HG03469 (cell line): Measurements from ENCODE around the gene SDHC.

Experiments used
- ATAC-seq: cut with Tn5 transposase; IDR thresholded peaks from one replicate; pipeline ENCODE4 v1.9.1; 2021; ENCODE audit warnings: mild to moderate bottlenecking, moderate library complexity, moderate number of reproducible peaks; ENCODE audit not compliant: unreplicated experiment

The SDHC gene, protein sequence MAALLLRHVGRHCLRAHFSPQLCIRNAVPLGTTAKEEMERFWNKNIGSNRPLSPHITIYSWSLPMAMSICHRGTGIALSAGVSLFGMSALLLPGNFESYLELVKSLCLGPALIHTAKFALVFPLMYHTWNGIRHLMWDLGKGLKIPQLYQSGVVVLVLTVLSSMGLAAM

DNA sequence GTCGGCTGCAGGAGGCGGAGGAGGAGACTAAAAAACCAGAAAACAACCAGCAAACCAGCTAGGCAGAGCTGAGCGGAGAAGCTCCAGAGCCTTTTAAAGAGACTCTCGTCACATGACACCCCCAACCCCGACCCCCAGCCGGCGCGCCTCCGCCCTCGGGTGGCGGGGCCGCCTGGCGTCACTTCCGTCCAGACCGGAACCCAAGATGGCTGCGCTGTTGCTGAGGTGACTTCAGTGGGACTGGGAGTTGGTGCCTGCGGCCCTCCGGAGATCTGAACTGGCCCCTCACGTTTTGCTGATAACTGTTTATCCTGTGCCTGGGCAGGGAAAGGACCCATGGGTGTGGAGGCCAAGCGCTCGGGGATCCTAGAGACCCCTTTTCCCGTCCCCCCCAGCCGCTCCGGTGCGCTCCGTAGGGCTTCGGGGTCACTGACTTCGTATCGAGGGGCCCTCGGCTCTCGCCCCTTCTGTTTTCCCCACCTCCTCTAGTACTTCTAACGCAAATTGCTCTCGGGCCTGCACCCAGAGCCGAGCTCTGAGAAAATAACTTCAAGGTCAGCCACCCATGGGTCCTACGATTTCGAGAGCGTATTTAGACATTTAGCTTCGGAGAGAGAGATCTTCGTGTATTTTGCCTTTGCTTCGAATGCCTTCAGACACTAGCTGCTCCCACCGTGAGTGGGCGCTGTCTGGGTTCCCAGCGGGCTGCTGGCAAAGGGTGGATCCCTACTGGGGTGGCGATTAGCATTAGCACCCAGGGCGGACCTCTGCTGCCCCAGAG is at the start of gene SDHC:
SDHC (plus strand) TSS at position 181 of the 781 bp plus-strand sequence; CDS start at position 206, 25 bp downstream.
- ATAC-seq = peak; percentile 91

DNA sequence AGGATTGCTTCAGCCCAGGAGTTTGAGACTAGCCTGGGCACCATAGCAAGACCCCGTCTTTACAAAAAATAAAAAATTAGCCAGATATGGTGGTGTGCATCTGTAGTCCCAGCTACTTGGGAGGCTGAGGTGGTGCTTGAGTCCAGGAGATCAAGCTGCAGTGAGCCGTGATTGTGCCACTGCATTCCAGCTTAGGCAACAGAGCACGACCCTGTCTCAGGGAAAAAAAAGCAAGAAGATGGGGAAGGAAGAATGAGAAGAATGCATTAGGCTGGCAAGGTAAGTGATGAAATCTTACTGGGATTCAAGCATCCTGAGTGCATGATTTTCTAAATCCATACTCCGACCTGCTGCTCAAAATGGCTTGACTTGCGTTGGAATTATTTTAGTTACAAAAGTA is 48.9 kb upstream of the SDHC start:
- ATAC-seq = no peak

DNA sequence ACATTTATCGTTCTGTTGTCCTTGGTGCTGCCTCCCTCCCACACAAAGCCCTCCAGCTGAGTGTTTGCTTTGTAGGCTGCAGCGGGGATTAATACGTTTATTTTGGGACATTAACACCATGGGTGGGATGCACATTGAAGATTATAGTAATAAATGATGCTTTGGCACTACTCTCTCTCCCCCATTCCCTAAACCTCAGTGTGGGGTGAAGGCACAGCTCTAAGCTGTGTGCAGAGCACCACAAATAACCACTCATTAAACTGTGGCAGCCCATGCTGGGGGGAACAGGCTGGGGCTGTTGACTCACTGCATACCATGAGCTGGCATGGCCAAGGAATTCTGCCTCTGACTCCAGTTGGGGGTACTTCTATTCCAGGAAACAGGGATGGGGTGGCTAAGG is 48.0 kb upstream of the SDHC start:
- no peak for ATAC-seq

DNA sequence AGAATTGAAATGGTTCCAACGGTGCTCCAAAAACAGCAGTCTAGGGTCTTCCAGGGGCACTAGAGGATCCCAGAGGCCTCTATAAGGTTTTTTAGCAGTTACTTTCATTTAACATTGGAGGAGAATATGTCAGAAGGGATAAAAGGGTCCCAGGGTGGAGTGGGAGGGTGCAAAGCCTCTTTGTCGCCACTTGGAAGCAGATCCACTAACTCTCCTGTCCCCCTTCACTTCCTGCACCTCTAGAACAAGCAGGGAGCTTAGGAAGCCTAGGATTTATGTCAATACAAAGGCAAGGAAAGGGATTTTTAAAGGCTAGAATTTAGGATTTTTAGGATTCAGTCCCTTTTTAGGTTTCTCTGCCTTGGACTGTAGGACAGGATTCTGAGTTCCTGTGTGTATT is 47.3 kb upstream of the SDHC start:
- ATAC-seq = no peak

DNA sequence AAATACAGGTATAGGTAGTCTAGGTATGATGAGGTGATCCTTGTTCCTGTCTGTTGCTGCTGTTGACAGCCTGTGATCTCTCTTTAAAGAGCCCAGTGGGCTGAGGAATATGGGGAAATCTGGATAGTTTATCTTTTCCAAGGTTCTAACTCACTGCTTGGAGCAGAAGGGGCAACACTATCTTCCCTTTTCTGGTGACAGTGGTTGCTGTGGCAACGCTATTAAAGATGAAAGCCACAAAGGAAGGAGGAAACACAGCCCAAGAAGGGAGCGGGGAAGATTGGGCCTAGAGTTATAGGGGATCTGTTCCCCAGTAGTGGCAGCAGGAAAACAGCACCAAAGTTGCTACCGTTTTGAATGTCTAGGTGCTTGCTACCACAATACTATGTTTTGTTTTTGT is 46.9 kb upstream of the SDHC start:
- no peak for ATAC-seq

DNA sequence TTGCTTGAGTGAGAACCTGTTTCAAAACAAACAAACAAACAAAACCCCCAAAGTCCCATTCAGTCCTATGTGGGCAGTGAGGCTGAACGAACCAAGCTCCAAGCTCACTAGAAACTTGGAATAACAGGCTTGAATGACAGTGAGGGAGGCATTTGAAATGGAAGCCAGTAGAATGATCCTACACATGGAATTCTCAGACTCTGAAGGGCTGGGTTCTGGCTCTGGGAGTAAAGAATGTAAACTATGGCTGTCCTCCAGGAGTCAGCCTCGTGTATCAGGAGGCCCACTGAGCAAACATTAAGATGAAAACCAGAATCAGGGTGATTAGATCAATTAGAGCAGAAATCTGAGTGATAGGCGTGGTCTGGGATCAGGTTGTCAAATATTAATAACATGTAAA is 40.8 kb upstream of the SDHC start:
- no peak for ATAC-seq

DNA sequence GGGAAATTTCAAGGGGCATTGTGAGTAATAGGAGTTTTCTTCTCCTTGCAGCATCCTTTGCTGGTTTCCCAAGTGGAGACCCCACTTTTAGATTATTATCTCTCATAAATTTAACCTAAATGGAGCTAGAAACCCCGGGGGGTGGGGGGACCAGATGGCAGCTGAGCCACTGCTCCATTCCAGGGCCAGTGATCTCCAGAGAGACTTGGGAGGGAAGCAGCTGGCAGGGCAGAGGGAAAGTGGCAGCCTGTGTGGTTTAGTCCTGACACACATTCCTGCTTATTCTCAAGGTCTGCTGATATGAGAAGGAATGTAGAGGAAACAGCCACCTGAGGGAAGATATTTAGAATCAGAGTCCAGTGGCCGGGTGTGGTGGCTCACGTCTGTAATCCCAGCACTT is 39.3 kb upstream of the SDHC start:
- ATAC-seq = no peak

DNA sequence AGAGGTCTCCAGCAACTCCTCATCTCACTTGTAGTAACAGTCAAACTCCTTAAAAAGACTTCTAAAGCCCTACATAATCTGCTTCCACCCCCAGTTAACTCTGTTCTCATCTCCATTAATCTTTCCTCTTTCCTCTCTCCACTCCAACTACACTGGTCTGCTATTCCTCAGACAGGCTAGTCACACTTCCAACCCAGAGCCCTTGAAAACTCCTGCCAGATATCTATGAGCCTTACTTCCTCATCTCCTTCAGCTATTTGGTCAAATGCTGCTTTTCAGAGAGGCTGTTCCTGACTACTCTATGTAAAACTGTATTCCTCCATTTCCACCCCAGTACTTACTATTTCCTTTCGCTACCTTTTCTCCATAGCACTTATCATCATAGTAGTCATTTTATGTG is 31.2 kb upstream of the SDHC start:
- no peak for ATAC-seq

DNA sequence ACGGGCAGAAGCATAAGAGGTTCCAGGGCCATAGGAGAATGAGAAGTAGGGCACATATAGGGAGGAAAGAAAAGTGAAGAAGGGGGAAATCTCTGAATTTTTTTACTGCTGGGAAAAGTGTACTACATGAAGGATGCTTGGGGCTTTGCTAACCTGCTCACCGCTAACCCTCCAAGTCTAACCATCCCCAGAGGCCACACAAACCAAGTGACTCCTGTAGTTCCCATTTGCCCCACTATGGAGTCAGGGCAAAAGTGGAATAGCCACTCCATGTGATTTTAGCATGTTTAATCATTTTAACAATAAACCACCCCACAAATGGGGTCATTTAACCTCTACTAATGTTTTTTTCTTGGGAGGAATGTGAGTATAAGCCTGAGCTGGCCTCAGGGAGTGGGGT is 29.1 kb upstream of the SDHC start:
- ATAC-seq = no peak

DNA sequence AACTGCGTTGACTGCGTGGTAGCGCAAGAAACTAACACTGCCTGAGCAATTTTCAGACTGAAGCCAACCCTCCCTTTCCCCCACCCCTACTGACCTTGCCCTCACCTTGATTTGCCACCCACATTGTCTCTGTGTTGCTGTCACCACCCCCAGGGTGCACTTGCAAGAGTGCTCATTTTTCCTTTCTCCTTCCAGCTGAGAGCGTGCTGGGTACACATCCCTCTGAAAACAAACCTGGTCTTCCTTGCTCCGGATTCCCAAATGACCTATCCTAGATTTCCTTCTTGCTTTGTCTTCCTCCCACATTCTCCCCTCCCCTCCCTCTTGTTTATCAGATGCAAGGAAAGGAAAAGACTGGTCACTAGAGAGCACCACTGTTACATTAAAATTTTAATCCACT is 28.7 kb upstream of the SDHC start:
- no peak for ATAC-seq

DNA sequence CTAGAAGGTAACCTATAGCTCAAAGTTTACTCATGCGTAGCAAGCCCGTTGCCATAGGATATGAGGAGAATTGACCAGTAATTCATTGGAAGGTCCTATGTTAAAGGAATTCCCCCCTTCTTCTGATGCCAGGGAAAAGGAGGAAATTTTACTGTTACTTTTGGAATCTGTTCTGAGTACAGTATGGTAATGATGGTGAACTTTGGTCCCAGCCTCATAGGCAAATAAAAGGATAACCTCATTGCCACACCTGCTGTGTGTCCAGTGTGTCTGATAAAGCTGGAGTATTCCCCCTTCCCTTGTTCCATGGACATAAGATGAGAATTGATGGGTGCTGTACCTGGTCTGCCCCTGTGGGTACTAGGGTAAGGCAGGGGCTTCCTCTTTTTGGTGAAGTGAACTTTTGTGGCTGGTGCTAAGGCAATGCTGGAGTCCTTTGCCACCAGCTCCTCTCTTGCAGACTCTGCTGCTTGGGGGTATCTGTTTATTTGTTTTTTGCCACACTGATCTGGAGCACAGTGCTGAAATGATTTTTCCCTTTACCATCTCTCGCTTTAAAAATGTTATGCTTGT is 26.6 kb upstream of the SDHC start:
- ATAC-seq = no peak

DNA sequence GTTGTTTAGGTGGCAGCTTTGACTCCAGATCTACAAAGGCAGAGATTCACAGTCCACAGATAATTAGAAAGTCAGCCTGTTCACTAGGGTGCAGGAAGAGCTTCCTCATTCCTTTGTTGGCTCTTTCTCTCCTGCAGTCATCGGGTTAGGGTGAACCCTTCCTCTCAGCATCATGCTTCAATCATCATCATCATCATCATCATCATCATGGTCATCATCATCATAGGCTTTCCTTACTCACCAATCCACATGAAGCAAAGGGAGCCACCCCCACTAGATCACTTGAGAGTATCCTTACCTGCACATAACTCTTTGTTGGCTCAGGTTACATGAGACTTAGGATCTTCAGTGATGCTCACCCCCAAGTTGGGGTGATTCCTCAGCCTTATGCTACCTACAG is 23.4 kb upstream of the SDHC start:
- ATAC-seq = no peak

DNA sequence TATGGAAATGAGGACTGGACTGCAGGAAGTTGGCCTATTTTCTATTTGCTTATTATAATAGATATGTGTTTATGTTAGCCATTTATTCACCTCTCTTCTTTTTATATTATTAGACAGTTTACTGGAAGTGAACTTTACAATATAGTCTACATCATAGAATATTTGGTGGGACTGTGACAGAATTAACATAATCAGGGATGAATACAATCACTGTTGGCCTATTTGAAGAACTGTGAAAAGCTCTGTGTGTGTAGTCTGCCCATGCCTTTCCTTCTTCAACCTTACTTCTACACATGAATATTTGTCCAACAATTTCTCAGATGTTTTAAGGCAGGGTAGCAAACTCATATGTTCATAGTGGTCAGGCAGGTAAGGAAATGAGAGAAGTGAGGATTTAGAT is 16.8 kb upstream of the SDHC start:
- no peak for ATAC-seq

DNA sequence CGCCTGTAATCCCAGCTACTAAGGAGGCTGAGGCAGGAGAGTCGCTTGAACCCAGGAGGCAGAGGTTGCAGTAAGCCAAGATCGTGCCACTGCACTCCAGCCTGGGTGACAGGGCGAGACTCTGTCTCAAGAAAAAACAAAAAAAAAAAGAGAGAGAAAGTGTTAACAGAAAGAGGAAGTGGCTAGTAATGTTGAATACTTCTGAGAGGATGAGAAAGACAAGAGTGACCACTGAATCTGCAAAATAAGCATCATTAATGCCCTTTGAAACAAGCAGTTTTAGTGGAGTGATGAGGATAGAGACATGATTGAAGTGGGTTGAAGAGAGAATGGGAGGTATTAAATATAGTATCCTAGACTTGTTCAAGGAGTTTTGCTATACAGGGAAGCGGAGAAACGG is 16.1 kb upstream of the SDHC start:
- ATAC-seq = no peak

DNA sequence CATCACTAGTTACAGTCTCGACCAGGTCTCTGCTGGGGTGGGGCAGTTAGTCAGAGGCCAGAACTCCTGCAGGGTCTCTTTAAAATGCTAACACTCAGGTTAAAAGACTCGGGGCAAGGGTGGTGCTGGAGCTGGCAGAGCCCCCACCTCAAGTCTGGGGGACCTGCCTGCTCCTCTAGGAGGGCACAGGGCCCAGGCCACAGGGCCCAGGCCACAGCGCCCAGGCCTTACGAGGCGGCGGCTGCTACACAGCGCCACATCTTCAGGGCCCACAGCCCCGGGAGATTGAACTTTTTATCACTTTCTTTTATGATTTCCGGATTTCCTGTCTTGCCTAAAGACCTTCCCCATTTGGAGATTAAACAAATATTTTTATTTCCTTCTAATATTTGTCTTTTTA is 14.8 kb upstream of the SDHC start:
- ATAC-seq = no peak

DNA sequence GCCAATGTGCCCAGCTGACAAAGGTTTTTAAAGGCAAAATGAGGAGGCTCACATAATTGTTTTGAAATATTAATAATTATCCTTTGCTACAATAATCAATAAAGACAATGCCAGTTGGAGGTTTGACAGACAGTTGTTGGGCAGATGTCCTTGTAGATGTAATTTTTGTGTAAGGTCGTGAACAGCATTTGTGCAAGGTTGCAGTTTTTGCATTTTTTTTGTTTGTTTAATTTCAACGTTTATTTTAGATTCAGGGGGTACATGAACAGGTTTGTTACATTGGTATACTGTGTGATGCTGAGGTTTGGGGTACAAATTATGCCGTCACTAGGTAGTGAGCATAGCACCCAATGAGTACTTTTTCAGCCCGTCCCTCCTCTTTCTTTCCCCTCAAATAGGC is 13.7 kb upstream of the SDHC start:
- ATAC-seq = no peak

DNA sequence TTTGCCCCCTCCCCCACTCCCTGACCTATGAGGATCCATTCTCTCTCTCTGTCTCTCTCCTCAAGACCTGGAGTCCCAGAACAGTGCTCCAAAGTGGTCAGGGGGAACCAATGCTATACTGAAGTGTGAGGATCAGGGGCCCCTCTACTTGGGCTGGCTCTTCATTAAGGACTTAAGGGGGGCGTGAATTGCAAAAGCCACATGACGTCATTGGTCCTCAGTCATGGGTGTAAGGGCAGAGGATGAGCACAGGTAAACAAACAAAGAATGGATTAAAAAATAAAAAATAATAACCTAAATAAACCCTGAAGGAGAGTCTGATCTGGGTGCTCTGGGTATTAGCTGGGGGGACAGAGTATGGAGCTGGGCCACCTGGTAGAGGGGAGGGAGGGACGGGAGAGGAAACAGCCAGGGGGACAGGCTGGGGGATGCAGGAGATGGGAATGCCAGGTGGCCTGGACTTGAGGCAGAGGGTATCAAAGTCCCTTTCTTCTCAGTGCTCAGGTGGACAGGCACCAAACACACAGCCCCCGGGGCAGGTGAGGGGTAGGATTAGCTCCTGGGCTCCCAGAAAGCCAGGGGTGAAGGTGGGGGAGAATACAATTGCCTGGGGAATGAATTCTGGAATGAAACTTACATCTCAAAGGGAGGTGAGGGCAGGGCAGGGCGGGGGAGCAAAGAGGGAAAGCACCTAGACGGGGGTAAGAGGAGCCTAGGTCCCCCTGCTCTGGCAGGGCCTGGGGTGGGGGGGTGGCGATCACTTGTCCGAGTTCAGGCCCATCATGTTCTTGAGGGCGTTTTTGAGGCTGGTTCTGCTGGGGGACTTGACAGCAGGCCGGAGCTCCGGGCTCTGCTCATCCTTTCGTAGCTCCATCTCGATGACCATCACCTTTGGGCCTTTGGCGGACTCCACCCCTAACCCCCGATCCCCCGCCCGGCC is 9.0 kb upstream of the SDHC start:
- no peak for ATAC-seq

DNA sequence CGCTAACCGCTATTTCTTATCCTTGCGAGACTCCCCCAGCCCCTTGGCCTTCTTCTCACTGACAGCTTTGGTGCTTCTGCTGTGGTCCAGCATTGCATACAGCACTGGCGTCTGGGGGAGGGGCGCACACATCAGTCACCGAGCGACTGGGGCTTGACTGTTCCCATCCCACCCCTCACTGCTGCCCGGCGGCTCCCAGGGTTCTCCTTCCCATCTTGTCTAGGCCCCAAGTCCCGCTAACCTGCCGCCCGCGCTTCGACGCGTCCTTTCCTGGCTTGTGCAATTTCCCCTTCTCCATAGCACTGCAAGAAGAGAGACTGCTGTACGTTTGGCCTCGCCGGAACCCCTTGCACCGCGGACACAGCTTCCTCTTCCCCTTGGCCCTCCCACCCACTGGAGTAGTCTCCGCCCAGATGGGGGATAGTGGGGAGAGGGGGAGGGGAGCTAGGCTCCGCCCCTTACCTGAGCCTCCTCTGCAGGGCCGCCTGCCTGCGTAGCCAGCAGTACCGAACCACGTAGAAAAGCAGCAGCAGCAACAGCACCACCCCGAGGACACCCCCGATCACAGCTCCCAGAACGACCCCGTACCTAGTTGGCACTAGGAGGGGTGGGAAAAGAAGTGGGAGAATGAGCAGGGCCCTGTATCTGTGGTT is 8.2 kb upstream of the SDHC start:
- ATAC-seq = peak; percentile 39

DNA sequence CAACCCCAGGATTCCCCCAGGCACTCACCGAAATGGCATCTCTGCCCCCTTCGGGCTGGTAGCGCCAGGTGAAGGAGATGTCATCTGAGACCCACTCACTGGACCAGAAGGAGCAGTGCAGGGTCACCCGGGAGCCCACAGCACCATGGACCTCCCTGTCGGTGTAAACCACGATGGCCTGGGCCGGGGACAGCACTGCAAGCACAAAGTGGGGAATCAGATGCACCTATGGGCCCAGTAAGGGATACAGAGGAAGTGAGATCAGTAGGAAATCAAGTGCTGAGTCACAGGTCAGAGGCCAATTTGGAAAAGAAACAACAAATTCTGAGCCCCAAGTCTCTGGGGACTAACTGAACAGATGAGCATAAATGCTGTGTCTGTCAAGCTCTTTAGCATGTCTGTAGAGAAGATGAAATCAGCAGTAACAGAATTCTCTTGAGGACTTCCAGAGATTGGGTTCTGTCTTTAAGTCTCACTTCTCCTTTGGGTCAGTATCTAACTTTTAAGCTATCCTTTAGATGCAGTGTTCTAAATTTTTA is 6.9 kb upstream of the SDHC start:
- no peak for ATAC-seq

DNA sequence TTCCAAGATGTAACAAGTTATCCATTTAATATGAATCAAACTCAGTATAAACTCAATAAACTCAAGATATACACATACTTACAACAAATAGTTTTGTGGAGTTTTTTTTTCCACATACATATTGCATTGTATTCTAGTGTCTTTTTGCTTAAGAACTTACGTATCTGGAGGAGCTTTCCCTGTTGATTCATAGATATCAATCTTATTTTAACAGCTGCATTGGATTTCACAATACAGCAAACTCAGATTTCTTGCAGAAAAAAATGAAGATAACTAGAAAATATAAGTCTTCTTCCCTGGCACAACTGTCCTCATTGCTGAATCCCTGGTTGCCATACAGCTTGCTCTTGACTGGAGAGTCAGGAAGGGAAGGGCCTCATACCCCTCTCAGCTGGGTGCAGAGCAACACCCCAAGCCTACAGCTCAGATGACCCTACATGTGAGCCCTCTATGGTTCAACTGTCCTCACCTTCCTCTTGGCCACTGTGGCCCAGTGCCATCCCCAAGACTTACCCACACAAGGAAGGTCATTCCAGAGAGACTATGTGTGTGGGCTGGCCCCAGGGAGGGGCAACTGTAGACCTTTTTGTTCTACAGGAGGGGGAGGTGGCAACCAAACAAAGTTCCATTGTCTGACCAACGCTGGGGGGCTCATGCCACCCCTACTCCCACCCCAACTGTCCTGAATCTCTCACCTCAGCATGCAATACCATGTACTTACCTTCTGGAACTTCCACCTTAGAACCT is 6.1 kb upstream of the SDHC start:
- no peak for ATAC-seq
